ENCODE data around the gene CDC42EP5. TPM values are rescaled to one million over a fixed set of nuclear protein-coding genes. Genes with fewer than 3 reads are reported as not detected.
A peak's percentile ranks its signal among the peaks of the same experiment; 100 is the strongest.

Gene CDC42EP5
- total RNA-seq, 2 experiments from 2014 or later, result 0.61 TPM; not detected in 1

GRCh38 chr19:54430306-54431254 lies 42.5 kb downstream of the CDC42EP5 start:
- Mint-ChIP-seq H3K36me3 (no peaks in the 10 kb centered on the region), H3K9me3 (ENCODE audit: low read depth) (no peaks in the 10 kb centered on the region), H3K27ac (no peak overlapping the region), H3K27me3 (peaks cover 7% of the 10 kb centered on the region), H3K4me1 (peaks cover 11% of the 10 kb centered on the region), H3K4me3 (no peak overlapping the region)
- DNase-seq (no peak), ATAC-seq (peak; percentile 87)
- CTCF ChIA-PET, result no interaction called here

GRCh38 chr19:54429545-54430227 lies 43.4 kb downstream of the CDC42EP5 start:
- CTCF ChIA-PET, result interaction anchor here (0.7 to 0.9 kb wide), 2 partner anchors 10 to 12 kb away, joined by 3 to 4 read pairs; no protein-coding TSS in a partner anchor
- no peak overlapping the region for H3K27ac Mint-ChIP-seq
- H3K4me3 Mint-ChIP-seq, result no peak overlapping the region
- no peaks in the 10 kb centered on the region for H3K9me3 Mint-ChIP-seq (ENCODE audit: low read depth)
- peaks cover 12% of the 10 kb centered on the region for H3K27me3 Mint-ChIP-seq
- no peak for ATAC-seq
- H3K4me1 Mint-ChIP-seq, result peaks cover 5% of the 10 kb centered on the region
- DNase-seq, result no peak
- no peaks in the 10 kb centered on the region for H3K36me3 Mint-ChIP-seq

- no peak overlapping the region for H3K4me3 Mint-ChIP-seq
Observed at GRCh38 chr19:54429176-54429495, 44.0 kb downstream of the CDC42EP5 start.

GRCh38 chr19:54428323-54429175 lies 44.5 kb downstream of the CDC42EP5 start:
- Mint-ChIP-seq H3K4me1 (peaks cover 2% of the 10 kb centered on the region), H3K4me3 (no peak overlapping the region), H3K36me3 (no peaks in the 10 kb centered on the region), H3K27me3 (peaks cover 14% of the 10 kb centered on the region), H3K9me3 (ENCODE audit: low read depth) (no peaks in the 10 kb centered on the region), H3K27ac (no peak overlapping the region)
- CTCF ChIA-PET, result interaction anchor here (0.9 kb wide), 1 partner anchor 11 kb away, joined by 3 read pairs; no protein-coding TSS in a partner anchor
- DNase-seq, result no peak
- ATAC-seq, result no peak

More at GRCh38 chr19:54429176-54429495, 44.0 kb downstream of the CDC42EP5 start:
- CTCF ChIA-PET, result interaction anchor here (0.9 kb wide), 1 partner anchor 11 kb away, joined by 3 read pairs; no protein-coding TSS in a partner anchor
- Mint-ChIP-seq H3K36me3 (no peaks in the 10 kb centered on the region), H3K9me3 (ENCODE audit: low read depth) (no peaks in the 10 kb centered on the region), H3K27ac (no peak overlapping the region), H3K27me3 (peaks cover 13% of the 10 kb centered on the region), H3K4me1 (peaks cover 2% of the 10 kb centered on the region)
- ATAC-seq (no peak), DNase-seq (no peak)

- ATAC-seq, result no peak
- Mint-ChIP-seq H3K4me3 (no peak overlapping the region), H3K36me3 (no peaks in the 10 kb centered on the region), H3K9me3 (ENCODE audit: low read depth) (no peaks in the 10 kb centered on the region), H3K27ac (no peak overlapping the region), H3K27me3 (peaks cover 16% of the 10 kb centered on the region), H3K4me1 (peaks cover 2% of the 10 kb centered on the region)
- no peak for DNase-seq
- CTCF ChIA-PET, result no interaction called here
Observed at GRCh38 chr19:54427586-54427985, 45.5 kb downstream of the CDC42EP5 start.

GRCh38 chr19:54426291-54426931 lies 46.7 kb downstream of the CDC42EP5 start:
- DNase-seq (no peak), ATAC-seq (no peak)
- peaks cover 16% of the 10 kb centered on the region for H3K27me3 Mint-ChIP-seq
- CTCF ChIA-PET, result interaction anchor here (1.2 kb wide), 1 partner anchor 12 kb away, joined by 3 read pairs; no protein-coding TSS in a partner anchor
- peaks cover 2% of the 10 kb centered on the region for H3K4me1 Mint-ChIP-seq
- no peak overlapping the region for H3K27ac Mint-ChIP-seq
- H3K36me3 Mint-ChIP-seq, result no peaks in the 10 kb centered on the region
- H3K9me3 Mint-ChIP-seq (ENCODE audit: low read depth), result no peaks in the 10 kb centered on the region
- no peak overlapping the region for H3K4me3 Mint-ChIP-seq

GRCh38 chr19:54425382-54425723 lies 47.7 kb downstream of the CDC42EP5 start:
- Mint-ChIP-seq H3K27me3 (peaks cover 16% of the 10 kb centered on the region), H3K27ac (no peak overlapping the region), H3K4me1 (no peaks in the 10 kb centered on the region), H3K36me3 (no peaks in the 10 kb centered on the region), H3K9me3 (ENCODE audit: low read depth) (no peaks in the 10 kb centered on the region), H3K4me3 (no peak overlapping the region)
- DNase-seq (no peak), ATAC-seq (no peak)
- CTCF ChIA-PET, result no interaction called here

GRCh38 chr19:54424660-54425381 lies 48.3 kb downstream of the CDC42EP5 start:
- Mint-ChIP-seq H3K4me1 (no peaks in the 10 kb centered on the region), H3K27ac (no peak overlapping the region), H3K9me3 (ENCODE audit: low read depth) (no peaks in the 10 kb centered on the region), H3K36me3 (no peaks in the 10 kb centered on the region), H3K4me3 (no peak overlapping the region), H3K27me3 (peaks cover 17% of the 10 kb centered on the region)
- ATAC-seq (no peak), DNase-seq (no peak)
- CTCF ChIA-PET, result no interaction called here

- CTCF ChIA-PET, result no interaction called here
- peaks cover 16% of the 10 kb centered on the region for H3K27me3 Mint-ChIP-seq
Observed at GRCh38 chr19:54424201-54424600, 48.9 kb downstream of the CDC42EP5 start.

GRCh38 chr19:54422136-54422535 lies 51.0 kb downstream of the CDC42EP5 start:
- H3K27me3 Mint-ChIP-seq, result peaks cover 22% of the 10 kb centered on the region
- H3K4me3 Mint-ChIP-seq, result no peak overlapping the region
- no peak for ATAC-seq
- peaks cover 2% of the 10 kb centered on the region for H3K36me3 Mint-ChIP-seq
- CTCF ChIA-PET, result no interaction called here
- no peak for DNase-seq
- no peaks in the 10 kb centered on the region for H3K9me3 Mint-ChIP-seq (ENCODE audit: low read depth)
- peaks cover 14% of the 10 kb centered on the region for H3K4me1 Mint-ChIP-seq
- no peak overlapping the region for H3K27ac Mint-ChIP-seq

More at GRCh38 chr19:54424201-54424600, 48.9 kb downstream of the CDC42EP5 start:
- H3K4me1 Mint-ChIP-seq, result no peaks in the 10 kb centered on the region
- H3K27ac Mint-ChIP-seq, result no peak overlapping the region
- no peaks in the 10 kb centered on the region for H3K9me3 Mint-ChIP-seq (ENCODE audit: low read depth)
- H3K36me3 Mint-ChIP-seq, result no peaks in the 10 kb centered on the region
- H3K4me3 Mint-ChIP-seq, result no peak overlapping the region
- DNase-seq (no peak), ATAC-seq (no peak)

- DNase-seq, result no peak
- Mint-ChIP-seq H3K36me3 (peaks cover 4% of the 10 kb centered on the region), H3K9me3 (ENCODE audit: low read depth) (no peaks in the 10 kb centered on the region), H3K27me3 (peaks cover 22% of the 10 kb centered on the region), H3K4me3 (no peak overlapping the region), H3K4me1 (peaks cover 15% of the 10 kb centered on the region), H3K27ac (no peak overlapping the region)
- CTCF ChIA-PET, result no interaction called here
- ATAC-seq, result no peak
Observed at GRCh38 chr19:54421521-54421920, 51.6 kb downstream of the CDC42EP5 start.

- H3K36me3 Mint-ChIP-seq, result peaks cover 4% of the 10 kb centered on the region
- H3K27ac Mint-ChIP-seq, result no peak overlapping the region
- DNase-seq, result no peak
- CTCF ChIA-PET, result no interaction called here
- peaks cover 21% of the 10 kb centered on the region for H3K27me3 Mint-ChIP-seq
- no peaks in the 10 kb centered on the region for H3K9me3 Mint-ChIP-seq (ENCODE audit: low read depth)
- H3K4me3 Mint-ChIP-seq, result no peak overlapping the region
- peaks cover 15% of the 10 kb centered on the region for H3K4me1 Mint-ChIP-seq
- no peak for ATAC-seq
Observed at GRCh38 chr19:54421169-54421516, 52.0 kb downstream of the CDC42EP5 start.

Data from activated CD8-positive, alpha-beta memory T cell treated with anti-CD3 and anti-CD28 coated beads, Interleukin-2, amount 10 ng/mL, durations not matched to agents 7 days and 5 days (primary cell).